ENCODE results near the gene TMED6. TPM values are rescaled to one million over a fixed set of nuclear protein-coding genes. Genes with fewer than 3 reads are reported as not detected.
A peak's percentile ranks its signal among the peaks of the same experiment; 100 is the strongest.

The TMED6 gene
- total and polyA plus RNA-seq, 8 donors: 1.8 to 60.1 (median 18.7) TPM; not detected in 1

GRCh38 chr16:69327585-69328310, 23.8 kb downstream of the TMED6 start:
- Histone ChIP-seq H3K4me1 (peaks cover 39 to 81% (median 74%) of the 10 kb centered on the region in 4 donors), H3K36me3 (peaks cover 36 to 72% (median 65%) of the 10 kb centered on the region in 4 donors), H3K27me3 (no peaks in the 10 kb centered on the region), H3K4me3 (no peak overlapping the region), H3K9me3 (no peaks in the 10 kb centered on the region), H3K27ac (peak overlapping the region in 1 of 5 donors; percentile 91)
- TF ChIP-seq POLR2A (IDR thresholded peaks at IDR 0.05): no peak
- no peak for TF ChIP-seq POLR2AphosphoS5 (IDR thresholded peaks at IDR 0.05)
- no peak for TF ChIP-seq EP300 (IDR thresholded peaks at IDR 0.05)
- TF ChIP-seq CTCF (IDR thresholded peaks at IDR 0.05): no peak
- DNase-seq: no peak
- intact Hi-C loops (cut with DNase I; ENCODE audit: low total_unique reads): no loop called here
- 86 to 88% (median 87%) methylated on average over 14 of the region's 14 CpGs for WGBS, 5 donors

GRCh38 chr16:69326172-69326873, 25.3 kb downstream of the TMED6 start:
- peak in 1 of 2 donors; percentile 57 for DNase-seq
- Histone ChIP-seq H3K27me3 (no peaks in the 10 kb centered on the region), H3K27ac (no peak overlapping the region), H3K4me3 (no peak overlapping the region), H3K4me1 (peaks cover 37 to 69% (median 65%) of the 10 kb centered on the region in 4 donors), H3K36me3 (peaks cover 50 to 73% (median 66%) of the 10 kb centered on the region in 4 donors), H3K9me3 (no peaks in the 10 kb centered on the region)
- no peak for TF ChIP-seq POLR2AphosphoS5 (IDR thresholded peaks at IDR 0.05)
- no peak for TF ChIP-seq EP300 (IDR thresholded peaks at IDR 0.05)
- TF ChIP-seq CTCF (IDR thresholded peaks at IDR 0.05): no peak
- TF ChIP-seq POLR2A (IDR thresholded peaks at IDR 0.05): no peak
- intact Hi-C loops (cut with DNase I; ENCODE audit: low total_unique reads): no loop called here
- 37 to 52% (median 39%) methylated on average over 7 of the region's 7 CpGs for WGBS, 5 donors

GRCh38 chr16:69325784-69326171, 25.8 kb downstream of the TMED6 start:
- peaks cover 32 to 64% (median 60%) of the 10 kb centered on the region in 4 donors for H3K4me1 ChIP-seq
- TF ChIP-seq POLR2AphosphoS5 (IDR thresholded peaks at IDR 0.05) (no peak), CTCF (IDR thresholded peaks at IDR 0.05) (no peak), POLR2A (IDR thresholded peaks at IDR 0.05) (no peak), EP300 (IDR thresholded peaks at IDR 0.05) (no peak)

GRCh38 chr16:69324585-69325253, 26.9 kb downstream of the TMED6 start:
- H3K4me3 ChIP-seq: no peak overlapping the region
- H3K27ac ChIP-seq: no peak overlapping the region
- TF ChIP-seq POLR2A (IDR thresholded peaks at IDR 0.05) (no peak), EP300 (IDR thresholded peaks at IDR 0.05) (no peak), POLR2AphosphoS5 (IDR thresholded peaks at IDR 0.05) (no peak), CTCF (IDR thresholded peaks at IDR 0.05) (no peak)
- DNase-seq: no peak
- peaks cover 32 to 58% (median 55%) of the 10 kb centered on the region in 4 donors for H3K4me1 ChIP-seq
- no peaks in the 10 kb centered on the region for H3K9me3 ChIP-seq
- intact Hi-C loops (cut with DNase I; ENCODE audit: low total_unique reads): no loop called here
- no peaks in the 10 kb centered on the region for H3K27me3 ChIP-seq
- 65 to 78% (median 71%) methylated on average over 10 of the region's 10 CpGs for WGBS, 5 donors
- peaks cover 66 to 89% (median 82%) of the 10 kb centered on the region in 4 donors for H3K36me3 ChIP-seq

More at GRCh38 chr16:69325784-69326171, 25.8 kb downstream of the TMED6 start:
- Histone ChIP-seq H3K36me3 (peaks cover 55 to 78% (median 72%) of the 10 kb centered on the region in 4 donors), H3K27ac (no peak overlapping the region), H3K4me3 (no peak overlapping the region), H3K9me3 (no peaks in the 10 kb centered on the region), H3K27me3 (no peaks in the 10 kb centered on the region)
- no peak for DNase-seq
- intact Hi-C loops (cut with DNase I; ENCODE audit: low total_unique reads): no loop called here
- WGBS, 5 donors: 78 to 87% (median 80%) methylated on average over 6 of the region's 6 CpGs

Data from stomach (tissue), 9 donors.